Pulmonary artery endothelial cell (primary cell): ENCODE measurements around the gene PLXNA2. TPM values are rescaled to one million over a fixed set of nuclear protein-coding genes. Genes with fewer than 3 reads are reported as not detected.
A peak's percentile ranks its signal among the peaks of the same experiment; 100 is the strongest.

Experiments used
- DNase-seq: peaks from one replicate; pipeline ENCODE4 v3.0.0-alpha.2; 2011; ENCODE audit warnings: low read depth, low spot score
- total RNA-seq: library from RNA; depleted of rRNA; stranded (reverse); fragments of >200 nt; gene quantifications from 2 replicates; pipeline ENCODE4 v1.2.3, GENCODE V29; 2014

Gene PLXNA2
- total RNA-seq, 1 donor from 2014 or later = 91.6 TPM

DNA sequence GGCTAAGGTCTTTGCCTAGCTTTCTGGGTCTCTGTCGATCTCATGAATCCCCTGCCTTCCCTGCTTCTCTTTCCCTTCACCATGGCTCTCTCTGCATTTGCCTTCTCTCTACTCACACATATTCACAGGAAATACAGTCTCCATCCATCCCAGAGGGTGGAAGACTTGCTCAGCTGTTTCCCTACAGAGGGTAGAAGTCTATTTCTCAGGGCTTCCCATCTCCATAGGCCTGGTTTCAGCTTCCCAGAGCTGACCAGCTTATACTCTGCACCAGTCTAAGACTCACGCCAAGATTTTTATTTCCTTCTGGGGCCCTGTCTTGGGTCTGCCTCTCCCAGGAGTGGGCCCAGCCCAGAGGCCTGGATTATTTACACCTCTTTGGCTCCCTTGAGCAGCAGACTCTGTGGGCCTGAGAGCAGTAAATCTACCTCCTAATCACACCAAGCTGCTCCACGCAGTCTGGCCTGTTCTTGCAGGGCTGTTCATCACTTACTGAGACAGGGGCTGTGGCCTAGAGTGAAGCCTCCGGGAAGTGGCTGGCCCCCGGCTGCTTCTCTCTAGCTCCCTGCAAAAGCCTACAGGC, 102.5 kb downstream of the PLXNA2 start:
- DNase-seq = no peak

DNA sequence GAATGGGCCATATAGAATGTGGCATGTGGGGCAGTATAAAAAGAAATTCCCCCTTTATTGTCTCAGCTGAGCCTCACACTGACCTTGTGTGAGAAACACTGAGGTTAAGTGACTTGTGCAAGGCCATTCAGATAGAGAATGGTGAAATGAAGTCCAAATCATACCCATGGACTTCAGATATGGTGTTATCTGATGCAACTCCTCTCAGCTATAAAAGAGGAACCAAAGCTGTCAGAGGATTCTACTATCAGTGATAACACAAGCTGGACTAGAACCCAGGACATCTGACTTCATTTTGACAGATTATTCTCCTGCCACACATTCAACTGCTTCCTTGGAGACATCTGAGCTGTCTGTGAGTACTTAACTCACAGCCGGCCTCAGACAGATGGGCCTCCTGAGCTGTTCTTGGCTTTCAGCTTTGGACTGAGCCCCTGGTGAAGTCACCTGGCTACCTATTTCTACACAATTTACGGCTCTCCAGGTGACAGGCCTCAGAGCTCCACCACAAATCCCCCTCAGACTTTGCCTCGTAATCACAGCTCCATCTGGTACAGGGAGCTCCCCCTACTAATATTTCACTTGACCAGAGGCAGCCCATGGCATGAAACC, 104.6 kb downstream of the PLXNA2 start:
- DNase-seq = no peak

DNA sequence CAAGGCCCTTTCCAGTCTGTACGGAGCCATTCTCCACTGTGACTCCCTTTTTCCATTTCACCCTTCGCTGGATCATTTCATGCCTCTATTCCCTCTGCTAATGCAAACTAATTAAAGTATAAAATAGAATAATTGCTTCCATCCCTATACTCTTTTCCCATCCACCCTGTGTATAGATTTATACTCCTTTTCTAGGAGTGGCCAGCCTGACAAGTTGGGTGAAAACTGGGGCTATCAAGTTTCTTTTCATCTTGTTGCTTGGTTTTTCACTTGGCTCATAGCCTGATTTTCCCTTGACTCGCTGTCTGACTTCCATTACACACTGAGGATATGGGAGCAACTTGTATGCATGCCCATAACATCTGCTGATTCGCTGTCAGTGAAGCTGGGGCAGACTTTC, 107.0 kb downstream of the PLXNA2 start:
- no peak for DNase-seq

DNA sequence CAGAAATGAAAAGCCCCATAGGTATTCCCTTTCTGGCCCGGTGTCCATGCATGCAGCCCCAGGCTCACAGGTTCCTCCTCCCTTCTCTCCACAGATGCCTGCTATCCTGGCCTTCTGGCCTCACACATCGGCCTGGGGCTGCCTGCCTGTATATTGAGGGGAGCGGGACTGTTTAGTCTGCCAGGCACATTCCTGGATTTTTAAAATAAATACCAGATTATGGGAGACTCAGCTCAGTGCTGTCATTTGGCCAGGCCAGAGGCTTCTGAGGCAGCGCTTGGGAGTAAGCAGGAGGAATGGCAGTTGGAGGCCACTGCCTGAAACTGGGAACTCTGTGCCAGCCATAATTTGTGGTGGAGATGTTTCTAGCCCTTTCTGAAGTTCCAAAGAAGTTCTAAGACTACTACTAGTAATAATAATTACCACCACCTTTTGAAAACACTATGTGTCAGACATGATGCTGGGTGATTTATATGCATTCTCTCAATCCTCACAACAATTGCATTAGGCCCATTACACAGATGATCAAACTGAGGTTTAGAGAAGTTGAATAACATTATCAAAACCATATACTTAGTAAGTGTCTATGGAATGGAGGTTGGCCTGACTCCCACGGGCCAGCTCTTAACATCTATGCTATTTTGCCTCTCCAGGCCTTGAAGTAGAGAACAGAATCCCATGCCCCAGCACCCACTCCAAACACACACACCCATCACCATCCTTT, 107.6 kb downstream of the PLXNA2 start:
- no peak for DNase-seq

DNA sequence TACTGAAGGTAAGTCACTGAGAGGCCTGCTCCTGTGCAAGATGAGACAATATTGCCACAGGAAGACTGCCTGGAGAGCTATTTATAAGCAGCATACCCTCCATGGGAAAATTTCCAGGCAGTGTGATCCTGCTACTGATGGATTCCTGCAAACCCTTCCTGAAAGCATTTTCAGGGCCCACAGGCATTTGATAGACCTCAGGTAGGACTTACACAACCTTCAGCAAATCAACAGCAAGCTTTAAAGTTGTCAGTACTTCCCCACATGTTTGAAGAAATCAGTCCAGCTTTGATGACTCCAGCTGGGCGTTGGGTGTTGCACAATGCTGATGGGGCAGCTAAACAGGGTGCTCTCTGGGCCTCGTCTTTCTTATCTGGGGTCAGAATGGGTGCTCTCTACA, 108.8 kb downstream of the PLXNA2 start:
- no peak for DNase-seq

DNA sequence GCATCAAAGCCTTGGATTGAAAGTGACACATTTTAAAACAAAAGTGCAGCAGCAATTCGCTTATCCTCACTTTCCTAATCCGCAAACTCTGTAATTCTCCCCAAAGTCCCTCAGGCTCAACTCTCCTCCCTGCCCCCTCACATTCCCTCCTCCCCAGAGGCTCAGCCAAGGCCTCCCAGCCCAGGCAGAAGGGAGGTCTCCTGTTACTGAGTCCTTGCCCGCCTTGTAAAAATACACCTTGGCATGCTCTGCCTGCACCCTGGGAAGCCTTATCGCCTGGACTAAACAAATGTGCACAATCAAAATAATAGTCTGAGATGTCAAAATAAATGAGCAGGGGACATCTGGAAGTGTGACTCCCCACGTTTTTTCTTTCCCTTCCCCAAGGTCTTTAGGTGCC, 109.7 kb downstream of the PLXNA2 start:
- no peak for DNase-seq

DNA sequence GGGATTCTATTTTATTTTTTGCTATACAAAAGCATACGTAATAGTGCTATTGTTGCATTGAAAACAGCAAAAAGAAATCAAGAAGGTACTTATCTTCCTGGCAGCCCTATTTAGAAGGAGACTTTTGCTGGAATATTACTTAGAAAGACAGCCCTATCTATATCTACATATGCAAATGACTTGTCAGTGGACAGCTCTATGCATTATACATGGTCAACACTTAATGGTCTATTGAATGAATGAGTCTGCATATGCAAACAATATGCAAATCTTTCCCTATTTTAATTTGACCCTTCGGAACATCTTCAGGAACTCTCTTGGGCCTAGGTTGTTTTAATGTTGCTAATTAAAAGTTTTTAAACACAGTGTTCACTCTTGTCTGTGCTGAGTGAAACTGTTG, 110.8 kb downstream of the PLXNA2 start:
- no peak for DNase-seq

DNA sequence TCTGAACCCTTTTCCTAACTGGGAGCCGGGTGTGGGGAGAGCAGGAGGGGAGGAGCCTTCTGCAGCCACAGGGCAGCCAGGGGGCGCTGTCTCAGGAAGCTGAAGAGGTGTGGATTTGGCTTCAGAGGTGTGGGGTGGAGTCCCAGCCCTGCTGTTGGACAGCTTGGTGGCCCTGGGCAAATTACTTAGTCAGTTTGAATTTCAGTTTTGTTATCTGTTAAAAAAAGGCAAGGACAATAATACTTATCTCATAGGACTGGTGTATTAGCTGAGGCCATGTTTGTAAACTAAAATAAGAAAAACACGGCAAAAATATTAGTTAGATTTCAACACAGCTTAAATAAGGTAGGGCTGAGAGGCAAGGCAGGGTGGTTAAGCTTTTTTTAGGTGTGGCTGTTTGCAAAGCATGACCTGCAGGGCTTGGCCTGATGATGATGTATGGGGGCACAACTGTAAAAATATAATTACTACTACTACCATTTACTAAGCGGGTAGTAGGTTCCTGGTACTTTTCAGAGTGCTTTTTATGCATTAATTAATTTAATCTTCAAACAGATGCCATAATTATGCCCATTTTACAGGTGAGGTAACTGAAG, 111.8 kb downstream of the PLXNA2 start:
- peak; percentile 13 for DNase-seq

DNA sequence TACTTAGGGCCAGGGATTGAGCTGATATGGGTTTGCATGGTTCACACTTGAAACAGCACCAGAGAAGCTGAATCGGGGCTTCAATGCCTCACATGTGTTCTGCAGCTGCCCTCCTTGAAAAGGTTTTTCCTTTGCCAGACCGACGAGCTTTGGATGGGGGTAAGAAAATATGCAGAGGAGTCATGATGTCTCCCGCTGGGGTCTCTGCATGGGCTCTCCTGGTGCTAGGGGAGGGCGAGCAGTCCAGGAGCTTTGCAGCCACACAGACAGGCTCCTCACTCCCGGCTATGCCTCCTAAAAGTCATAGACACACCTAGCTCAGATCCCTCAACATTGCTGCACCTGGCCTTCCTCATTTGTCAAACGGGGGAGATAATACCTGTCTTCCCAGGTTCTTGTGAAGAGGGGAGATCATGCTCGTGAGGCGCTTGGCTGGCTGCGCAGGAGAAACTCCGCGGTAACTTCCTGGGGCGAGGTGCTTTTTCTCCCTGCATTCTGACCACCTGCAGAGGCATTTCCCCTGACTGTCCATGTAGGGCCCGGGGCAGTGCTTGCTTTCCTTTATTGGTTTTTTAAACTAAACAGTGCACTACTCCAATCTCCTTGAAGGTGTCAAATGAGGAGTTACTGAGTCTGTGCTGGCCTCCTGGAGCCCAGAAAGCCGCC, 112.4 kb downstream of the PLXNA2 start:
- no peak for DNase-seq

DNA sequence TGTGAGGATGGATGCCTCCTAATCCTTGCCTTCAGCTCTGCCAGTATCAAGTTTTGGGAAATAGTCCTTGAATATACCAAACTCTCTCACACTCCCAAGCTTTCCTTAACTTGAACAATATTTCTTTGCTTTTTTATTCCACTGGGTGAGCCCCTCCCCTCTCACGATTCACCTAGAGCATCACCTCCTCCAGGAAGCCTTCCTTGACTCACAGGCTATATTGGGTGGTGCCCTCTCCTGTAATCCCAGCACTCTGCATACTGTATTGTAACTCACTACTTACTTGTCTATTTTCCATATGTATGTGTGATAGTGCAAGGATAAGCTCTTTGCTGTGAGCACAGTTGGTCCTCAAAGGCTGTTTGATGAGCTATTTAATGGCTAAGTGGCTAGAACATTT, 114.7 kb downstream of the PLXNA2 start:
- DNase-seq = no peak

DNA sequence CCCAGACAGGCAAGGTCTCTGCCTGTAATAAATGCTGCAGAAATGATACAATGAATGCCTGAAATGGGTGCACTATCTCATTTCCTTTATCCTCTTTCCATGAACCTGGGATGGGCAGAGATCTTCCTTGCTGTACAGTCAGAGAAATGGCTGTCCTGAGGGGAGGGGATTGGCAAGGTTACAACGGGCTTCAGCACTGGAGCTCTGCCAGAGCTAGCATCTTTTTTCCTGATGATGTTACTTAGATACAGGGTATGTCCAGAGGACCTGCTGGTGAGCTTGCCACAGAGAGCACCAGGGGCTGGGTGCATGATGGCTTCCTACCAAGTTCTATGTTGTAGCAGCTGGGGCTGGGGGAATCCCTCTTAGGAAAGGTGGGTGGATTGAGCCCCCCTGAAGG, 115.1 kb downstream of the PLXNA2 start:
- no peak for DNase-seq

DNA sequence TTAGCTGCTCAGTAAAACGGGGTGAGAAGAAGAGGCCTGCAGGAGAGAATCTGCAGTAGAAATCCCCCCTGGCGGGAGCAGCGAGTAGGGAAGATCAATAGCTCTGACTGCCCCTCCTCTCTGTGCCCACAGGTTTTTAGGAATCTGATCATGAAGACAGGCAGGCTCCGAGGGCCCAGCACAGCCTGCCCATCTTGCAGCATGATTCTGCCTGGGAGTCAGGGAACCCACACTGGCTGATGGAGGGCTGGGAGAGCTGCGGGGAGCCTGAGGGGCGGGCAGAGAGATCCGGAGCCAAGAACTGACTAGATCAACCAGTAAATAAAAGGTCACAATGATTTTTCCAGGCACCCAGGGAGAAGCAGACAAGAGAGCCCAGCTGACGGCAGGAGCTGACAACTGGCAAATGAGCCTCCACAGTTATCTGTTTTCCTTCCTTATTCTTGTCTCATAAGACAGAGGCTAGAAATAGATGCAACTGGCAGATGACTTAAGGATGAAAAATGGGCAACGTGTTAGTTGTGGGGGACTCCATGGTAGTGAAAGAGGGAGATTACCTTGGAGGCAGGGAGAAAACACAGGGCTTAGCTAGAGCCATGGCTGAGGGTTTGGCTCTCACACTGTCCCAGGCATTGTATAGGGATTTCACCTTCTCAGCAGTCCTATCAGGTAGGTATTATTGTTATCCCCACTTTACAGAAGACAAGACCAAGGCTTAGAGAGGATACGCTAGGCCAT, 116.2 kb downstream of the PLXNA2 start:
- no peak for DNase-seq

DNA sequence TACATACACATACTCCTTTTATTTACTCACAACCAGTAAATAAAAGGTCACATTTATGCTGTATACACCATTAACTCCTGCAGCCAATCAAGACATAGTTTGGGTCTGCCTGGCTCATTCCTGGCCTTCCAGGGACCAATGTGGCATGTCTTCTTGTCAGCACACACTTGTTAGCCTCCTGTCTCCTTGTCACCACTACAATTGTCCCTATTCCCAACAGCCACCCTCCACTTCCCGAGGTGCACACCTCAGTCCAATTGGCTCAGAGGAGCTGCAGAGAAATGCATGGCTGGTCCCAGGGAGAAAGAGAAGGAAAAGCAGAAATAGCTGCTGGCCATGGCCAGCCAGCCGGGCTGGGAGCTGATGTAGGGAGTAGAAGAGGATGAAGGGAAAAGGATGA, 116.9 kb downstream of the PLXNA2 start:
- DNase-seq = no peak

DNA sequence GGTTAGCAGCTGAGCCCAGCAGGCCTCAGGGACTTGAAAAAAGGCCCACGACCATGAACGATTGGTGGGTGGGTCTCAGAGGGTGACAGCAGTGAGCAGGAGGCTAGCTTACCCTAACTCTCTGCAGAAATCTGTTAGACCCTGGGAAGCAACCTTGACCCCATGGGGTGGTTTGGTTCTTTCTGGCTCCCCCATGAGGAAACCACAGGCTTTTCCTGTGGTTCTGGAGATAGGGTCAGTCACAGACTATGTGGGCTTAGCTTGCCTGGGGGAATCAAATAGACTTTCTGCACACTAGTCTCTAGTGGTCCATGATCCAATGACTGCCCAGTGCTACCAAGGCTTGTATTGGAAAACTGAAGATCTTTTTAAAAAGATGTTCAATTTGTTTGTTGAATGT, 118.1 kb downstream of the PLXNA2 start:
- DNase-seq = no peak

DNA sequence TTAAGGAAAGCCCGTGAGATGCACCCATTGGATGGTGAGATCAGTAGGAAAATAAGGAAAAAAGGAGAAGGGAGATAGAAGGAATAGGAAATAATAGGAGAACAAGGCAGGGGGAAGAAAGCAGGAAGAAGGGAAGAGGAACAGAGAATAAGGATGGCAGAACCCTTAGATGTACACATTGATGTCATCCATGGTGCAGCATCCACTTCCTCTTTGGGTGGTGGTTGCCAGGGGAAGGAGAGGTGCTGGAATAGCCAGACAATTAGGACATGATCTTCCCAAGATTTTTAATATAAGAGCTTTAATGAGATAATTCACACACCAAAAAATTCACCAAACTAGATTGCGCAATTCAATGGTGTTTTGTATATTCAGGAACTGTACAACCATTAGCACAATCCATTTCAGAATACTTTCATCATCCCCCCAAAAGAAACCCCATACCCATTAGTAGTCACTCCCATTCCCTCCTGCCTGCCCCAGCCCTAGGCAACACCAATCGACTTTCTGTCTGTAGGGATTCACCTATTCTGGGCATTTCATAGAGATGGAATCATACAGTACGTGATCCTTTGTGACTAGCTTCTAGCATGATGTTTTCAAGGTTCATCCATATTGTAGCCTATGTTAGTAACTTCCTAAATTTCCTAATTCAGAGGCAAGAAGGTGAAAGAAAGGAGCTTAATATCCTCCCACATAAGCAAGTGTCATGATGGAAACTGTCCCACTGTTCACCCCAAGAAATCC, 121.4 kb downstream of the PLXNA2 start:
- no peak for DNase-seq

DNA sequence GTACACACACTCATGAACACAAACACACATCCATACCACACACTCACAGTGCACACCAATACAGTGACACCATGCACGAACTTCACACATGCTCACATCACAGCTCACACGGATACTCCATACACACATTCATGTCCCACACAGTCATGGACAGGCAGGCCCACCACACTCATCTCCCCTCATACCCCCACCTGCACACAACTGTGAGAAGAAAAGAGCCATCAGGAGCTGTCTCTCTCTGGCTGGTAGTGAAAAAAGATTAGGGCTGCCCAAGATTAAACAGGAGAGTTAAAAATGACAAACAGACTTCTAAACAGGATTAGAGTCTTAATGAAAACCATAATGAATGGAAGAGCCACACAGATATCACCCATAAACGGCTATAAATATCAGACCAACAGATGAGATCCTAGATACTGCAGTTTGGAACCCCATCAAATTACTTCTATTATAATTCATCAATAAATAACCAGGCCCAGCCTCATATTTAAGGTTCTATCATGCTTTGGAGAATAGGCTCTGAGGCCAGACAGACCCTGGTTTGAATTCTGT, 122.3 kb downstream of the PLXNA2 start:
- no peak for DNase-seq

DNA sequence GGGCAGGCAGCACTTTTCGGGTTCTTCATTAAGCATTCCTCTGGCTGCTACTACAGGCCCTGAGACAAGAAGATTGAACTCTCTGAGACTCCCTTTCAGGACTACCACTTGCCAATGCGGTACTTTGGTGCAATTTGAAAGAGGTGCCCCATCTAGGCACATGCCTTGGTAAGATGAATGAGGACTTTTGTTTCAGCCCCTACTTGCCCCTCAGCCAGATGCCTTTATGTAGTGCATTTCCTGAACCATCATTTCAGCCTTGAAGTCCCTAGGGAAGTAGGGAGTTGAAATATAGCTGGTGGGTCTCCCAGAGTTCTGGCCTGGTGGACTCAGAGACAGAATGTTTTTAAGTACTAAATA, 123.8 kb downstream of the PLXNA2 start:
- no peak for DNase-seq

DNA sequence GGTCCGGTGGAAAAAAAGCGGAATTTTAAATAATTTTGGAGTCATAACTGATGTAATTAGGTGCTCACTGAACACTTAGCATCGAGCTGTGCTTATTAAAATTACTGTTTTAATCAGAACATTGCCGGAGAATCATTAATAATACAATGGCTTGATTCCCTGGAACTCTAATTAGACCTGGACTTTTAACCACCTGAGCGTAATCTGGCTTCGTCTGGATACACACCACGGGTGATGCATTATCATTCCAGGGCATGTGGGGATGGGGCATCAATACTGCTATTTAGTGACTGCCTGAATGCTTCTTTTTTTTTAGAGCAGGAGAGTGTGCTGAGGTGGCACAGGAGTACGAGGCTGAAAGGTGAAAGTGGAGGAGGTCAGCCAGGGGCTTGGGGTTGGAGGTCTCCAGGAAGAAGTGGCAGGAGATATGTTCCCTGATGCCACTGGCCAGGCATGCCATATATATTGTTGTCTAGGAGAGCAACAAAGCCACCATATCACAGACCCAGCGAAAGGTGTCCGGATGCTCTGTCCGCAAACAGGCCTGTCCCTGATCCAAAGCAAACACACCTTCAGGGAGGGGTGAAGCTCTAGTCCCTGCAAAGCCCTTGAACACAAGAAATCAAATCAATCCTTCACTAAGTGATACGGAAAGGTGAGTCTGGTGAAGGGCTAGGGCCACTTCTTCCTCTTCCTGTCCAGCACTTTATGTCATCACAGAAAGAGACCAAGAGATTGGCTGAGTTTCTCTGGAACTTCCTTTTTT, 125.2 kb downstream of the PLXNA2 start:
- no peak for DNase-seq

DNA sequence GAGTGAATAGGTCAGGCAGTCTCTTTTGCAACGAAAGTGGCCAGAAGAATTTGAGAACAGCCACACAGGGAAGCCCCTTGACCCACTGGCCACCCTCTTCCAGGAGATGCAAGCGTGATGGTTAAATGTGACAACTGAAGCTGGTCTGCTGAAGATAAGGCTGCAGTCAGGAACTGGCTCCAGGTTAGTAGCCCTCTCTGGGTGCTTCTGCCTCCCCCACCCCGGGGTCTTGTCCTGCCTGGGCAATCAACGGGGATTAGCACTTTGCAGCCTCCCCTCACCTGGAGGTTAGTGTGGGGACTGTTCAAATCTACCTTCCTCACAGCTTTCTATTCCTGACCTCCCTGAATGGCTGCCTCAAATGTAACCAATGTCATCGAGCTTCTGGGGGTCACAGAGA, 125.9 kb downstream of the PLXNA2 start:
- DNase-seq = no peak

DNA sequence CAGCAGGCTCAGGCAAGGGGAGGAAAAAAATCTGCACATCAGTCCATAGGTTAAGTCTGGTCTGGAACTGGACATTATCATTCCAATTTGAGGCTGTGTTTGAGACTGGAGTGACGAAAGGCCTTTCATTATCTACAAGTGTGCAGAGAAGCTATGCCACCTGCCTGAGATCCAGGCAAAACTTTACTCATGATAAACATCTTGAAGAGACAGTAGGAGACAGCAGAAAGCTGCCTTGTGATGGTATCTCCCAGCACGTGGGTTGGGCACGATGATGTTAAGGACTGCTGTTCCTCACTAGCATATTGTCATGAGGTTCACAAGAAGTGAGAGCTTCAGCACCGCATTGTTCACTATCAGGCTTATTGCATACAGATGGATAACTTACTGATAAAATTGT, 126.4 kb downstream of the PLXNA2 start:
- DNase-seq = no peak
